ENCODE measurements around the gene HAVCR2. TPM values are rescaled to one million over a fixed set of nuclear protein-coding genes. Genes with fewer than 3 reads are reported as not detected.

The HAVCR2 gene
- total and polyA plus RNA-seq, 9 of the 15 experiments (the other 6 are each of a cell fraction or from before 2014, with no cell fraction given) = 0.04 to 0.11 (median 0.06) TPM; not detected in 5

DNA sequence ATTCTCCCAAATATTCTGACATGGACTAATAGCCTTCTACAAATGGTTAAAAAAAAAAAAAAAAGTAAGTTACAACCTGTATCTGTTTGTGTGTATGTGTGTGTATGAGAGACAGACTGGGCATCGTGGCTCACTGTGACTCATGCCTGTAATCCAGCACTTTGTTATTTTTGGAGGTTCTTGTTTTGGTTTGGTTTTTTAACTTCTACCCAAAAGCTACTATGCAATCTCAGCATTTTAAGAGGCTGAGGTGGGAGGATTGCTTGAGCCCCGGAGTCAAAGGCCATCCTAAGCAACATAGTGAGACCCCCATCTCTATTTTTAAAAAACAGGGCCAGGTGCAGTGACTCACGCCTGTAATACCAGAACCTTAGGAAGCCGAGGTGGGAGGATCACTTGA is 32.3 kb downstream of the HAVCR2 start:
- TF ChIP-seq AFF1 (IDR thresholded peaks at IDR 0.05; ENCODE audit: low read depth in 1 of 2, partially characterized antibody in 2 of 2) = no peak
- TF ChIP-seq ATF2 (CRISPR knock-in tag; IDR thresholded peaks at IDR 0.05) = no peak
- TF ChIP-seq NCOA1 (IDR thresholded peaks at IDR 0.05; ENCODE audit: low read depth) = no peak
- no peak for TF ChIP-seq BMI1 (IDR thresholded peaks at IDR 0.05; ENCODE audit: low read length)
- no peak for TF ChIP-seq ZBTB8A (IDR thresholded peaks at IDR 0.05; ENCODE audit: partially characterized antibody)
- TF ChIP-seq MTF1 (CRISPR knock-in tag; IDR thresholded peaks at IDR 0.05; ENCODE audit: borderline replicate concordance) = no peak
- TF ChIP-seq ZNF224 (CRISPR knock-in tag; IDR thresholded peaks at IDR 0.05) = no peak
- TF ChIP-seq MEF2A (IDR thresholded peaks at IDR 0.05; ENCODE audit: control insufficient read depth, low read depth, low read length) = no peak
- TF ChIP-seq HNRNPUL1 (IDR thresholded peaks at IDR 0.05; ENCODE audit: low read length) = no peak
- TF ChIP-seq ZEB2 (IDR thresholded peaks at IDR 0.05) = no peak
- no peak for TF ChIP-seq NBN (IDR thresholded peaks at IDR 0.05; ENCODE audit: low read depth)
- no peak for TF ChIP-seq ZNF398 (CRISPR knock-in tag; IDR thresholded peaks at IDR 0.05)
- no peak for TF ChIP-seq GTF2A2 (tag; IDR thresholded peaks at IDR 0.05)
- 0% methylated on average over 4 of the region's 4 CpGs for WGBS (ENCODE audit: insufficient coverage, low coverage, missing lambda C conversion rate)
- CTCF ChIA-PET (ENCODE audit: low intra/inter-chr PET ratio) = no interaction called here
- H3K4me2 ChIP-seq (ENCODE audit: insufficient read depth, low read length) = no peak overlapping the region
- no peak overlapping the region for H2AFZ ChIP-seq (ENCODE audit: low read depth, low read length)
- no peaks in the 10 kb centered on the region for H3K79me2 ChIP-seq (ENCODE audit: control insufficient read depth, insufficient read depth, low read length)
- H3K27ac ChIP-seq (ENCODE audit: extremely low read depth, low read depth, low read length) = no peak overlapping the region
- H3K4me1 ChIP-seq (replicated peaks in 1 of 2; ENCODE audit: control insufficient read depth in 2 of 2, insufficient read depth in 2 of 2, low read length in 2 of 2) = no peaks in the 10 kb centered on the region
- no peaks in the 10 kb centered on the region for H4K20me1 ChIP-seq (replicated peaks; ENCODE audit: control insufficient read depth, insufficient read depth, low read length)
- BruUV-seq (replicated peaks) = no TSS peak
- intact Hi-C loops (cut with micrococcal nuclease) (no loop called here), in situ Hi-C loops (cut with MboI) (no loop called here)
- no peaks in the 10 kb centered on the region for H3K9me1 ChIP-seq (ENCODE audit: control insufficient read depth, insufficient read depth, low read length)
- ATAC-seq (no peak), FAIRE-seq (no peak), DNase-seq (ENCODE audit: extremely low read depth in 1 of 4, low spot score in 3 of 4) (no peak)
- H3K9ac ChIP-seq (ENCODE audit: insufficient read depth in 1 of 2, low read depth in 2 of 2, low read length in 2 of 2) = no peak overlapping the region
- no peaks in the 10 kb centered on the region for H3K27me3 ChIP-seq (ENCODE audit: control insufficient read depth in 2 of 2, insufficient read depth in 2 of 2, low read length in 2 of 2)
- no peaks in the 10 kb centered on the region for H3K36me3 ChIP-seq (ENCODE audit: control insufficient read depth, insufficient read depth, low read length)
- H3K9me3 ChIP-seq (replicated peaks; ENCODE audit: control insufficient read depth, insufficient read depth, low read depth, low read length) = no peaks in the 10 kb centered on the region
- no peak overlapping the region for H3K4me3 ChIP-seq
- POLR2A ChIA-PET = no interaction called here

All from K562 (cell line).